Measurements from ENCODE around the gene ACE. TPM values are rescaled to one million over a fixed set of nuclear protein-coding genes. Genes with fewer than 3 reads are reported as not detected.

ACE gene
- total RNA-seq, 2 donors from 2014 or later: 11.6 to 21.5 TPM

- Mint-ChIP-seq H3K27me3 (no peaks in the 10 kb centered on the region), H3K4me1 (peaks cover 33% of the 10 kb centered on the region), H3K36me3 (ENCODE audit: low read depth) (peaks cover 3% of the 10 kb centered on the region), H3K27ac (peak overlapping the region; percentile 99), H3K4me3 (peak overlapping the region; percentile 43)
- no peak for DNase-seq
- no peak for ATAC-seq
- no peaks in the 10 kb centered on the region for H3K9me3 ChIP-seq (ENCODE audit: control insufficient read depth, low read length, poor library complexity, severe bottlenecking)
Measured at GRCh38 chr17:63438092-63439051, 38.5 kb upstream of the ACE start.

- H3K36me3 Mint-ChIP-seq (ENCODE audit: low read depth): peaks cover 3% of the 10 kb centered on the region
- DNase-seq: no peak
- peak; percentile 51 for ATAC-seq
- H3K4me1 Mint-ChIP-seq: peaks cover 31% of the 10 kb centered on the region
- H3K9me3 ChIP-seq (ENCODE audit: control insufficient read depth, low read length, poor library complexity, severe bottlenecking): no peaks in the 10 kb centered on the region
- no peaks in the 10 kb centered on the region for H3K27me3 Mint-ChIP-seq
- H3K27ac Mint-ChIP-seq: peak overlapping the region; percentile 99
- H3K4me3 Mint-ChIP-seq: peak overlapping the region; percentile 93
Measured at GRCh38 chr17:63439687-63440086, 37.2 kb upstream of the ACE start.

- H3K36me3 Mint-ChIP-seq (ENCODE audit: low read depth): no peaks in the 10 kb centered on the region
- peaks cover 33% of the 10 kb centered on the region for H3K4me1 Mint-ChIP-seq
- H3K4me3 Mint-ChIP-seq: peak overlapping the region; percentile 93
- peak; percentile 60 for ATAC-seq
- H3K27ac Mint-ChIP-seq: peak overlapping the region; percentile 99
- H3K27me3 Mint-ChIP-seq: no peaks in the 10 kb centered on the region
- no peaks in the 10 kb centered on the region for H3K9me3 ChIP-seq (ENCODE audit: control insufficient read depth, low read length, poor library complexity, severe bottlenecking)
- no peak for DNase-seq
Measured at GRCh38 chr17:63440127-63440769, 36.6 kb upstream of the ACE start.

GRCh38 chr17:63440770-63441335 is 36.0 kb upstream of the ACE start:
- Mint-ChIP-seq H3K27ac (peak overlapping the region; percentile 99), H3K27me3 (no peaks in the 10 kb centered on the region), H3K36me3 (ENCODE audit: low read depth) (no peaks in the 10 kb centered on the region), H3K4me1 (peaks cover 36% of the 10 kb centered on the region), H3K4me3 (peak overlapping the region; percentile 93)
- DNase-seq (no peak), ATAC-seq (no peak)
- no peaks in the 10 kb centered on the region for H3K9me3 ChIP-seq (ENCODE audit: control insufficient read depth, low read length, poor library complexity, severe bottlenecking)

GRCh38 chr17:63441654-63442053 is 35.2 kb upstream of the ACE start:
- no peak overlapping the region for H3K4me3 Mint-ChIP-seq
- peaks cover 36% of the 10 kb centered on the region for H3K4me1 Mint-ChIP-seq
- ATAC-seq (no peak), DNase-seq (no peak)
- H3K27ac Mint-ChIP-seq: peak overlapping the region; percentile 99
- no peaks in the 10 kb centered on the region for H3K27me3 Mint-ChIP-seq
- H3K9me3 ChIP-seq (ENCODE audit: control insufficient read depth, low read length, poor library complexity, severe bottlenecking): no peaks in the 10 kb centered on the region
- H3K36me3 Mint-ChIP-seq (ENCODE audit: low read depth): no peaks in the 10 kb centered on the region

GRCh38 chr17:63442074-63442473 is 34.8 kb upstream of the ACE start:
- ATAC-seq (no peak), DNase-seq (no peak)
- Mint-ChIP-seq H3K36me3 (ENCODE audit: low read depth) (no peaks in the 10 kb centered on the region), H3K27ac (peak overlapping the region; percentile 97), H3K4me1 (peaks cover 36% of the 10 kb centered on the region), H3K4me3 (no peak overlapping the region), H3K27me3 (no peaks in the 10 kb centered on the region)
- H3K9me3 ChIP-seq (ENCODE audit: control insufficient read depth, low read length, poor library complexity, severe bottlenecking): no peaks in the 10 kb centered on the region

GRCh38 chr17:63442549-63443035 is 34.3 kb upstream of the ACE start:
- H3K36me3 Mint-ChIP-seq (ENCODE audit: low read depth): no peaks in the 10 kb centered on the region
- peak overlapping the region; percentile 97 for H3K27ac Mint-ChIP-seq
- ATAC-seq (no peak), DNase-seq (no peak)
- no peak overlapping the region for H3K4me3 Mint-ChIP-seq
- no peaks in the 10 kb centered on the region for H3K9me3 ChIP-seq (ENCODE audit: control insufficient read depth, low read length, poor library complexity, severe bottlenecking)
- peaks cover 41% of the 10 kb centered on the region for H3K4me1 Mint-ChIP-seq
- no peaks in the 10 kb centered on the region for H3K27me3 Mint-ChIP-seq

GRCh38 chr17:63443053-63443452 is 33.8 kb upstream of the ACE start:
- peaks cover 38% of the 10 kb centered on the region for H3K4me1 Mint-ChIP-seq
- peak overlapping the region; percentile 97 for H3K27ac Mint-ChIP-seq
- DNase-seq (no peak), ATAC-seq (no peak)
- H3K9me3 ChIP-seq (ENCODE audit: control insufficient read depth, low read length, poor library complexity, severe bottlenecking): no peaks in the 10 kb centered on the region
- H3K4me3 Mint-ChIP-seq: no peak overlapping the region
- H3K36me3 Mint-ChIP-seq (ENCODE audit: low read depth): no peaks in the 10 kb centered on the region
- no peaks in the 10 kb centered on the region for H3K27me3 Mint-ChIP-seq

- no peak for ATAC-seq
- H3K4me3 Mint-ChIP-seq: peak overlapping the region; percentile 93
- peak overlapping the region; percentile 97 for H3K27ac Mint-ChIP-seq
Measured at GRCh38 chr17:63444457-63444856, 32.4 kb upstream of the ACE start.

GRCh38 chr17:63445065-63445464 is 31.8 kb upstream of the ACE start:
- no peaks in the 10 kb centered on the region for H3K27me3 Mint-ChIP-seq
- DNase-seq (no peak), ATAC-seq (no peak)
- no peaks in the 10 kb centered on the region for H3K9me3 ChIP-seq (ENCODE audit: control insufficient read depth, low read length, poor library complexity, severe bottlenecking)
- no peaks in the 10 kb centered on the region for H3K36me3 Mint-ChIP-seq (ENCODE audit: low read depth)
- peak overlapping the region; percentile 97 for H3K27ac Mint-ChIP-seq
- peak overlapping the region; percentile 93 for H3K4me3 Mint-ChIP-seq
- peaks cover 37% of the 10 kb centered on the region for H3K4me1 Mint-ChIP-seq

More at GRCh38 chr17:63444457-63444856, 32.4 kb upstream of the ACE start:
- no peaks in the 10 kb centered on the region for H3K36me3 Mint-ChIP-seq (ENCODE audit: low read depth)
- no peaks in the 10 kb centered on the region for H3K9me3 ChIP-seq (ENCODE audit: control insufficient read depth, low read length, poor library complexity, severe bottlenecking)
- H3K4me1 Mint-ChIP-seq: peaks cover 41% of the 10 kb centered on the region
- DNase-seq: no peak
- no peaks in the 10 kb centered on the region for H3K27me3 Mint-ChIP-seq

- ATAC-seq: peak; percentile 87
- DNase-seq: peak; percentile 66 to 79 (median 75)
- no peaks in the 10 kb centered on the region for H3K27me3 Mint-ChIP-seq
- peaks cover 37% of the 10 kb centered on the region for H3K4me1 Mint-ChIP-seq
- no peaks in the 10 kb centered on the region for H3K36me3 Mint-ChIP-seq (ENCODE audit: low read depth)
- H3K4me3 Mint-ChIP-seq: peak overlapping the region; percentile 93
- peak overlapping the region; percentile 97 for H3K27ac Mint-ChIP-seq
- H3K9me3 ChIP-seq (ENCODE audit: control insufficient read depth, low read length, poor library complexity, severe bottlenecking): no peaks in the 10 kb centered on the region
Measured at GRCh38 chr17:63445571-63445953, 31.3 kb upstream of the ACE start.

- DNase-seq: peak; percentile 63 to 66 (median 66)
- ATAC-seq: peak; percentile 58
- H3K27ac Mint-ChIP-seq: peak within 1 kb of the TSS; percentile 97
- no peaks in the 10 kb centered on the region for H3K9me3 ChIP-seq (ENCODE audit: control insufficient read depth, low read length, poor library complexity, severe bottlenecking)
- H3K4me1 Mint-ChIP-seq: peaks cover 32% of the 10 kb centered on the region
- peak within 1 kb of the TSS; percentile 93 for H3K4me3 Mint-ChIP-seq
- H3K27me3 Mint-ChIP-seq: no peaks in the 10 kb centered on the region
- H3K36me3 Mint-ChIP-seq (ENCODE audit: low read depth): no peaks in the 10 kb centered on the region
Measured at GRCh38 chr17:63445954-63446752, 30.7 kb upstream of the ACE start, which contains the start of gene CYB561. Gene CYB561, minus strand, starts transcription at chr17:63446306. Its CDS starts 8,759 bp downstream, at chr17:63437547.
